SK-N-MC (cell line): Measurements from ENCODE around the gene SCARF2.
"Not testable (repeated sequence)": the region's sequence is repeated elsewhere in the genome, so short reads cannot be mapped to it uniquely, and the experiment has no call there.

Experiments
- DNase-seq: peaks from one replicate; pipeline ENCODE4 v3.0.0-alpha.2; 2011; ENCODE audit warnings: low read depth, low spot score
- H3K27ac ChIP-seq: fragments of 200-600 bp; sonication (generic); 2 replicates; pipeline ENCODE4 v1.5.1; 2016; ENCODE audit warnings: mixed run types
- H3K36me3 ChIP-seq: fragments of 200-600 bp; sonication (generic); 2 replicates; pipeline ENCODE4 v1.6.1; 2017; ENCODE audit warnings: antibody characterized with exemption, low read length, mixed read lengths; ENCODE audit not compliant: insufficient read depth
- H3K4me3 ChIP-seq: fragments of 200-600 bp; sonication (generic); 2 replicates; pipeline ENCODE4 v1.5.1; 2016
- H3K9ac ChIP-seq: fragments of 200-600 bp; sonication (generic); 2 replicates; pipeline ENCODE4 v1.8.0; 2017; ENCODE audit warnings: mixed run types, mixed read lengths; ENCODE audit not compliant: insufficient read length
- H3K9me3 ChIP-seq: fragments of 200-600 bp; sonication (generic); 2 replicates; pipeline ENCODE4 v1.6.1; 2017; ENCODE audit warnings: low read depth, mild to moderate bottlenecking, antibody characterized with exemption, low read length, moderate library complexity, mixed read lengths
- EZH2 ChIP-seq: fragments of 200-600 bp; sonication (generic); IDR thresholded peaks from one replicate; pipeline ENCODE4 v1.6.1; 2017; ENCODE audit warnings: antibody characterized with exemption
- FOXP2 ChIP-seq: optimal IDR thresholded peaks from 2 replicates; pipeline ENCODE3; 2011; ENCODE audit warnings: mild to moderate bottlenecking, moderate library complexity; ENCODE audit not compliant: insufficient read depth; ENCODE audit errors: extremely low read length, control extremely low read depth
- POLR2AphosphoS5 ChIP-seq: IDR thresholded peaks from 2 replicates; pipeline ENCODE4 v1.6.1; 2012; ENCODE audit warnings: mild to moderate bottlenecking, low read depth, low read length, borderline replicate concordance

SCARF2 gene

DNA sequence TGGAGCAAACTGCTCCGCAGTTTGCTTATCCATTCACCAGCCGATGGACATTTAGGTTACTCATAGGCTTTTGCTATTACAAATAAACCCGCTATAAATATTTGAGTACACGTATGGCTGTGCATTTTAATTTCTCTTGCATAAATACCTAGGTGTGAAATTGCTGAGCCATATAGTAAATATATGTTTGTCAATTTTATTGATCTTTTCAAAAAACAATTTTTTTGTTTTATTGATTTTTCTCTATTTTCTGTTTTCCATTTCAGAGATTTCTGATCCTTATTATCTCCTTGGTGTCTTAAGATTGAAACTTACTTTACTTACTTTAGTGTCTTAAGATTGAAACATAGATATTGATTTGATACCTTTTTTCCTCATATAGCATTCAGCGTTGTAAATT lies 39.2 kb downstream of the SCARF2 start:
- Histone ChIP-seq H3K4me3 (no peak overlapping the region), H3K9me3 (no peaks in the 10 kb centered on the region), H3K36me3 (peaks cover 10% of the 10 kb centered on the region; the same call in 1 of the 2 replicates), H3K27ac (no peak overlapping the region), H3K9ac (no peak overlapping the region)
- DNase-seq, result no peak
- TF ChIP-seq EZH2, result no peak
- no peak for TF ChIP-seq FOXP2
- TF ChIP-seq POLR2AphosphoS5, result no peak

DNA sequence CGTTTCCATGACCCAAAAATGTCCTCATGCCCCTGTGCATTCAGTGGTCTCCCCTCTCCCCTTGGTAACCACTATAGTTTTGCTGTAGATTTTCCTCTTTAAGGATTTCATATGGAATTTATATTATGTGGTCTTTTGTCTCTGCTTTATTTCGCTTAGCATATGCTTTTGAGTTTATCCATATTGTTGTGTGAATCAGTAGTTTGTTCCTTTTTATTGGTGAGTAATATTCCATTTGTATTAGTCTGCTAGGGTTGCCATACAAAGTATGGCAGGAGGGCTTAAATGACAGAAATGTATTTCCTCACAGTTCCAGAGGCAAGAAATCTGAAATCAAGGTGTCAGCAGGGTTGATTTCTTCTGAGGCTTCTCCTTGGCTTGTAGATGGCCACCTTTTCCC lies 40.1 kb downstream of the SCARF2 start:
- H3K27ac ChIP-seq, result no peak overlapping the region
- no peak for TF ChIP-seq FOXP2
- no peak for TF ChIP-seq POLR2AphosphoS5
- no peak for TF ChIP-seq EZH2
- H3K9me3 ChIP-seq, result no peaks in the 10 kb centered on the region
- H3K4me3 ChIP-seq, result no peak overlapping the region
- H3K36me3 ChIP-seq, result peaks cover 10% of the 10 kb centered on the region; the same call in 1 of the 2 replicates
- H3K9ac ChIP-seq, result no peak overlapping the region
- no peak for DNase-seq

DNA sequence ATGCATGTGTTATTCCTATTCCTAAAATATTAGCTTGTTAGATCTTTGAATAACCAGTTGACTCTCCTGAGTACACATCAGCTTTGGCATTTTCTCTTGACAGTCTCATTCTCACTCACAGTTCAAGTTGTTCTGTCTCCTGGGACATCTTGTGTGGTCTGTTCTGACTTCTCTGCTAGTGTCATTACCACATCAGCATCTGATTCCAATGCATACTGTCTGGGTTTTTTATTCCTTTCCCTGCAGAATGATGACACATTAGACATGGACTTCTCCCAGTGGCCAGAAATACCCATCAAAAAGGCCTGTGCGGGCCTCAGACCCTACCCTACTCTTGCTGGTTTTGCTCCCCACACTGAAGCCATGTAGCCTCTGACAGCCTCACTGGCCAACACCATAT lies 41.0 kb downstream of the SCARF2 start:
- Histone ChIP-seq H3K27ac (no peak overlapping the region), H3K36me3 (peaks cover 10% of the 10 kb centered on the region; the same call in 1 of the 2 replicates), H3K4me3 (no peak overlapping the region), H3K9ac (no peak overlapping the region), H3K9me3 (no peaks in the 10 kb centered on the region)
- no peak for TF ChIP-seq FOXP2
- TF ChIP-seq POLR2AphosphoS5, result no peak
- no peak for TF ChIP-seq EZH2
- no peak for DNase-seq

DNA sequence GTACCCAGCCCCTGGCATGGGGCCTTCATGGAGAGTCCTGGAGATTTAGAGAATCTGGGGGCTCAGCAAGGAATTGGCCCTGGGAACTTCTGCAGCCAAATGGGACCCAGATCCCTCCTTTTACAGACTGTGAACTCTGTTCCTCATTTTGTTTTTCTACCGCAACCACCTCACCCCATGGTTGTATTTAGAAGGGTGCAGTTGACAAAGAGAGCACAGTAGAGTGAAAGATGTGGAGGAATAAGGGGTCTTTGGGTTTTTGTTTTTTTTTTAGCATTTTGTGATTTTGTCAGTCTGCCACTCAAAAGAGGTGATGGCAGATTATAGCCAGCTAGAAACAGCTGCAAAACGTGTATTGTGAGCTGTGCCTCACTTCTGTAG lies 41.7 kb downstream of the SCARF2 start:
- no peaks in the 10 kb centered on the region for H3K9me3 ChIP-seq
- H3K27ac ChIP-seq, result no peak overlapping the region
- H3K36me3 ChIP-seq, result peaks cover 4% of the 10 kb centered on the region; the same call in 1 of the 2 replicates
- peak overlapping the region; percentile 26 for H3K9ac ChIP-seq
- peak overlapping the region; percentile 97; the same call in 1 of the 2 replicates for H3K4me3 ChIP-seq
- DNase-seq, result no peak
- no peak for TF ChIP-seq EZH2
- TF ChIP-seq POLR2AphosphoS5, result no peak
- TF ChIP-seq FOXP2, result no peak

DNA sequence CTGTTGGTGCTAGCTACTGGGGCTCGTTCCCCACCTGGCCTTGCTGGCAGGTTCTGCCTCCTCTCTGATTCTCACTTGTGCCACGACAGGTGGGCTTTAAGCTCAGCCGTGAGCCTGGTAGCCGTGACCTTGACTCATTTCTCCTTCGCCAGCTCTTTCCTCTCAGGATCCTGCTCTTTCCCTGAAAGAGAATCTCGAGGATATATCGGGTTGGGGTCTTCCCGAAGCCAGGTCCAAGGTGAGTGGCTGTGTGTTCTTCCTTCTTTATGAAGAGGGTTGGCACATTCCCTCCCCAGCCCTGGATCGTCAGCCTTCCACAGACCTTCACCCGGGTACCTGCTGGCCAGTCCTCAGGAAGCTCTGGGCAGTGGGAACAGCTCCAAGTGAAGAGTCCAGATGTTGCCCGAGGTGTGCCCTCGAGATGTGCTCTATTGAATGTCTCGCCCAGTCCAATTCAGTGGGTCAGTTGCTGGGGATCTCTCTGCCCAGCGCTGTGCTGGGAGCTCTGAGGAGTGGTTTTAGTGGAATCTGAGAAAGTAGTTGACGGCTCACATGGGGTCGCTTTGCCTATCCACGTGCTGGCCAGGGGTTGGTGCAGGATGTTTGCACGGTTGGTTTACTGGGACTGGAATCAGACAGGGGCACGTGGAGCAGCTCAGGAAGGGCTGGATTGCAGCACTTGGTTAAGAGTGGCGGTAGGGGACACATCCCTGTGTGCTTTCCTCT lies 42.3 kb downstream of the SCARF2 start:
- H3K36me3 ChIP-seq, result no peaks in the 10 kb centered on the region; the same call in 1 of the 2 replicates
- H3K9ac ChIP-seq, result peak overlapping the region; percentile 26
- no peak for DNase-seq
- TF ChIP-seq FOXP2 (no peak), POLR2AphosphoS5 (no peak), EZH2 (no peak)
- peak overlapping the region; percentile 97 for H3K4me3 ChIP-seq
- no peak overlapping the region for H3K27ac ChIP-seq
- no peaks in the 10 kb centered on the region for H3K9me3 ChIP-seq

DNA sequence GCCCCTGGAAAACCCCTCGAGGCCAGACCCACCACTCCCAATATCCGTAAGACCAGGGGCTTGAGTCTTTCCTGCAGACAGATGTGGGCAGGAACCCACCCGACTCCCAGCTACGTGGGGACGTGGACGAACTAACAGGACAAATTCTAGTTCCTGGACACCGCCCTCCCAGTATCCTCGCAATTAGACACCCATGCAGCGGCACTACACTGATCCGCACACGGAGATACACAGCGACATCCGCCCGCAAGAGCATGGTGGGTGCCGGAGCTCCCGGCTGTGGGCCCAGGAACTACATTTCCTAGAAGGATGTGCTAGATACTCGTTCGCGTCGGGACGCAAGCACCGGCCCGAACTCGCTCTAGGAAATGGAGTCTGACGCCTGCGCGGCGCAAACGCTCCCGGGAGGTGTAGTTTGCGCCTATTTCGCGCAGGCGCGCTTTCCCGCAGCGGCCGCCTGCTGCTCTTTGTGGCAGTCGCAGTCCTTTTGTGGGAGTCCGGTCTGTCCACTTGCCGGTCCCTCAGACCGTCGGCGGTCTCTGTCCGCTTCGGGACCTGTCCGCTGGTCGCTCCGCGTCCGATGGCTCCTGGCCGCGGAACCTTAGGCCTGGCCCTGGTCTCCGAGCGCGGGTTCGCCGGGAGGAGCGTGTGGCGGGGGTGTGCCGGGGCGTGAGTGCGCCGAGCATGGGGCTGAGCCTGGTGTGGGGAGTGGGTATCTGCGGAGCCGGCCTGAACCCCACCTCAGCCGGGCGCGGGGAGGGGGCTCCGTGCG lies 43.7 kb downstream of the SCARF2 start, which contains the start of gene ZNF74:
ZNF74 (plus strand) TSS at position 447 of the 772 bp plus-strand sequence. CDS start 478 bp downstream, outside the sequence.
- peak; percentile 94 for TF ChIP-seq POLR2AphosphoS5
- no peak for TF ChIP-seq EZH2
- H3K4me3 ChIP-seq, result peak within 1 kb of the TSS; percentile 97
- peak within 1 kb of the TSS; percentile 94 for H3K9ac ChIP-seq
- DNase-seq, result peak; percentile 28
- H3K9me3 ChIP-seq, result no peaks in the 10 kb centered on the region
- H3K36me3 ChIP-seq, result no peaks in the 10 kb centered on the region; the same call in 1 of the 2 replicates
- no peak within 1 kb of the TSS for H3K27ac ChIP-seq

DNA sequence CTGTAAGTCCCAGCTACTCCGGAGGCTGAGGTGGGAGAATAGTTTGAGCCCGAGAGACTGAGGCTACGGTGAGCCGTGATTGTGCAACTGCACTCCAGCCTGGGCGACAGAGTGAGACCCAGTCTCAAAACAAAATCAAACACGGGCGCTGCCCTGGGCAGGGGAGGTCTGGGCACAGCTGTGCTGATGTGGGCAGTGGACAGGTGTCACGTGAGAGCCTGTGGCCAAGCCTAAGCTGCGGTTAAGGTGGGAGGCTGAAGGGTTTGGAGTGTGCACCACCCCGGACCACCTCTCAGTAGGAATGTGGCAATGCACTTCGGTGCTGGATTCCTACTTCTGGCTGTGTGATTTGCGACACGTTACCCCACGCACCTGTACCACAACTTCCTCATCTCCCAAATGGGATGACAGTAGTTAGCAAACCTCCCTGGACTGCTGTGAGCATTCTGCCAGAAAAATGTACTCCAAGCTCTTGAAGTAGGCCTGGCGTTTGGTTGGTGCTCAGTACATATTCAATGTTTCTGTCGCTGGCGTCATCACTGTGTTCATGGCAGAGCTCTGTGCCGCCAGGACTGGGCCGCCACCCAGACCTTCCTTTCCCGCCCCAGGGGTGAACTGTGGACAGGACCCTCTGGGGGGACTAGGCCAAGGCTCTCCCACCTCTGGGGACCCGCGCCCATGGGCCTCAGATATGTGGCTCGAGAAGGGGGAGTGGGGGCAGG lies 44.5 kb downstream of the SCARF2 start:
- no peak for TF ChIP-seq FOXP2
- TF ChIP-seq POLR2AphosphoS5, result no peak
- TF ChIP-seq EZH2, result no peak
- H3K4me3 ChIP-seq, result peak overlapping the region; percentile 97
- H3K27ac ChIP-seq, result no peak overlapping the region
- H3K9ac ChIP-seq, result no peak overlapping the region
- no peaks in the 10 kb centered on the region for H3K9me3 ChIP-seq
- DNase-seq, result no peak
- no peaks in the 10 kb centered on the region; the same call in 1 of the 2 replicates for H3K36me3 ChIP-seq

DNA sequence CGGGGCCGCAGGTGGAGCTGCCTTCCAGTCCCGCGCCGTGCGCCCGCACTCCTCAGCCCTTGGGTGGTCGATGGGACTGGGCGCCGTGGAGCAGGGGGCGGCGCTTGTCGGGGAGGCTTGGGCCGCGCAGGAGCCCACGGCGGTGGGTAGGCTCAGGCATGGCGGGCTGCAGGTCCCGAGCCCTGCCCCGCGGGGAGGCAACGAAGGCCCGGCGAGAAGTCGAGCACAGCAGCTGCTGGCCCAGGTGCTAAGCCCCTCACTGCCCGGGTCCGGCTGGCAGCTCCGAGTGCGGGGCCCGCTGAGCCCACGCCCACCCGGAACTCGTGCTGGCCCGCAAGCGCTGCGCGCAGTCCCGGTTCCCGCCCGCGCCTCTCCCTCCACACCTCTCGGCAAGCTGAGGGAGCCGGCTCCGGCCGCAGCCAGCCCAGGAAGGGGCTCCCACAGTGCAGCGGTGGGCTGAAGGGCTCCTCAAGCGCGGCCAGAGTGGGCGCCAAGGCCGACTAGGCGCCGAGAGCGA lies 45.2 kb downstream of the SCARF2 start:
- H3K36me3 ChIP-seq, H3K4me3 ChIP-seq, H3K9ac ChIP-seq, H3K27ac ChIP-seq, DNase-seq, H3K9me3 ChIP-seq: not testable (repeated sequence)
